Mesodermal cell (in vitro differentiated cells): ENCODE data around the gene PPTC7.
"Not testable (repeated sequence)": the region's sequence is repeated elsewhere in the genome, so short reads cannot be mapped to it uniquely, and the experiment has no call there.

Source experiments
- H3K27ac ChIP-seq: 2 replicates; pipeline ENCODE4 v1.7.0; 2013; ENCODE audit warnings: mild to moderate bottlenecking, low read depth, low read length, moderate library complexity; ENCODE audit not compliant: severe bottlenecking
- H3K36me3 ChIP-seq: 2 replicates; pipeline ENCODE4 v1.7.1; 2013; ENCODE audit warnings: mild to moderate bottlenecking, low read length, moderate library complexity; ENCODE audit not compliant: control insufficient read depth, insufficient read depth
- H3K4me1 ChIP-seq: one replicate; pipeline ENCODE4 v1.7.1; 2013; ENCODE audit warnings: mild to moderate bottlenecking, low read length; ENCODE audit not compliant: insufficient read depth, control insufficient read depth, poor library complexity, severe bottlenecking
- H3K4me3 ChIP-seq: 2 replicates; pipeline ENCODE4 v1.7.0; 2013; ENCODE audit warnings: low read length, control low read depth, mild to moderate bottlenecking; ENCODE audit not compliant: insufficient read depth, poor library complexity, severe bottlenecking; ENCODE audit errors: extremely low read depth
- H3K9me3 ChIP-seq: 2 replicates; pipeline ENCODE4 v1.7.1; 2013; ENCODE audit warnings: mild to moderate bottlenecking, low read length, moderate library complexity; ENCODE audit not compliant: control insufficient read depth
- WGBS, 2 experiments: methylation state at CpG; one replicate each; pipeline ENCODE4 v1.1.5; 2013; ENCODE audit warnings: missing lambda C conversion rate in 2 of 2; ENCODE audit not compliant: insufficient coverage in 2 of 2; 5-methylcytosine and 5-hydroxymethylcytosine counted together

Gene PPTC7

DNA sequence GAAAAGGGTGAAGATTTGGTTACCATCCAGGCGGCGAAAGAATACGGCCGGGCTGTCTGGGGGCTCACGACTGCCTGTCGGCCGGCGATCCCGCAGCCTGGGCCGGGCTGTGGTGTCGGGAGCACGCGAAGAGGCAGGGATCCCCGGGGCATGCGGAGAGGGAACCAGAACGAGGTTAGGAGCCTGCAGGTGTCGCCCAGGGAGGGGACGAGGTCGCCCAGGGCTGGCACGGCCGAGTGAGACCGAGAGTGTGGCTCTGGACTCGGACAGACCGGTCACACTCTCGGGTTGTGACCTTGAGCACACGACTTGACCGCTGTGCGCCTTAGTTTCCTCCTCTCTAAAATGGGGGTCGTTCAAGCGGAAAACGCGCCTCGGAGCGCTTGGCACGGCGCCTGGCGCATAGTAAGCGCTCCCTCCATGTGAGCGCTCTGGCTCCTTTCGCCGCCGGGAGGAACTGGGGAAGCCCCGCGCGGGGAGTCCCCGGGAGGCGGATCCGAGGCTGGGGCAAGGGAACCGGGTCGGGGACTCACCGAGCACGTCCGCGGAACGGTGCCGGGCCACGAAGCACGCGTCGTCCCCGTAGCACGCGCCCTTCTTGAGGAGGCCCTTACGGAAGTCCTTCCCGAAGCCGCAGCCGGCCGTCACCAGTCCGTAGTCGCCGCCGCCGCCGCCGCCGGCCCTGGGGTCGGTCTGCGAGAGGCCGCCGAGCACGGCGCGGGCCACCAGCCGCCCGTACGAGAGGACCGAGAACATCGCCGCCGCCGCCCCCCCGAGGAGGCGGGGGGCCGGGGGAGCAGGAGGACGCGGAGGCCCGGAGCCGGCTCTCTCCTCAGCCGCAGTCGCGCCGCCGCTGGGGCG lies 612 bp downstream of the PPTC7 start:
- Histone ChIP-seq H3K4me3 (peak overlapping the region; percentile 89), H3K36me3 (peaks cover 9% of the 10 kb centered on the region), H3K27ac (no peak overlapping the region), H3K9me3 (no peaks in the 10 kb centered on the region), H3K4me1 (peaks cover 17% of the 10 kb centered on the region)
- 0 to 1% methylated on average over 92 to 95 of the region's 104 CpGs for WGBS, 2 experiments

DNA sequence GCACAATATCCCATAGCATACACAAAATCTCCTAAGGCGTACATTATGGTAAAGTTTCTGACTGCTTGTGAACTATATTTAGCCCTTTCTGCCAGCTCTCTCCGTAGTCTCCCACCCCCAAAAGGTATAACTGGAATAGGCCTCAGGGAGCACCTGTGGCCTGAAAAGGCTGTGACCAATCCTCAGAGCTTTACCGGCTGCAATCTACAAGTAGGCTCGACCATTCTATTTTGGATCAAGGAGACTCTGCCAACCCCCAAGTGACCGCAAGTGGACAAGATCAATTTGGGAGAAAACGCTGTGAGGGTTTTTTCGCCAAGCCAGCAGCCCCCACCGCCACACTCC lies 1.2 kb downstream of the PPTC7 start:
- 2 to 10% methylated on average over 6 to 7 of the region's 8 CpGs for WGBS, 2 experiments
- H3K4me1 ChIP-seq, result peaks cover 17% of the 10 kb centered on the region

DNA sequence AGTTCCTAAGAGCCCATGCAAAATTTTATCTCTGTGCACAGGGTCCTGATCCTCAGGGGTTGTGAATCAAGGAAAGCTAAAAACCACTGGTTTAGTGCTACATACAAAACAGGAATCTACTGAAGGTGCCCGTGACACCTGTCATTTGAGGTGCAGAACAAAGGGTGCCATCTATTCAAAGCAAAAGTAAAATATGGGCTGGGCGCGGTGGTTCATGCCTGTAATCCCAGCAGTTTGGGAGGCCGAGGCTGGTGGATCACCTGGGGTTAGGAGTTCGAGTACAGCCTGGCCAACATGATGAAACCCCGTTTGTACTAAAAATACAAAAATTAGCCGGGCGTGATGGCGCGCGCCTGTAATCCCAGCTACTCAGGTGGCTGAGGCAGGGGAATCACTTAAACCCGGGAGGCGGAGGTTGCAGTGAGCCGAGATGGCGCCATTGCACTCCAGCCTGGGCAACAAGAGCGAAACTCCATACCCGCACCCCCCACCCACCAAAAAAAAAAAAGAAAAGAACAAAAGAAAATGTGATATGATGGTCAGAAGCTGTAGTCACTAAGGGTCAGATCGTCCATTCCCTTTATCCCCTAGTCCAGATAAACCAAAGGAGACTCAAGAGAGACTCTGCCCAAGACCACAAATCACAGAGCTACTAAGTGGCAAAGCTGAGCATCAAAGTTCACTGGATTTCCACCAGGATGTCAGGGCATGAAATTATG lies 3.4 kb downstream of the PPTC7 start:
- Histone ChIP-seq H3K27ac (no peak overlapping the region), H3K36me3 (peaks cover 9% of the 10 kb centered on the region), H3K9me3 (no peaks in the 10 kb centered on the region), H3K4me3 (no peak overlapping the region), H3K4me1 (peaks cover 8% of the 10 kb centered on the region)
- WGBS, 2 experiments, result 94 to 99% methylated on average over 11 to 13 of the region's 18 CpGs

More for the DNA sequence above, 1.2 kb downstream of the PPTC7 start:
- Histone ChIP-seq H3K27ac (no peak overlapping the region), H3K9me3 (no peaks in the 10 kb centered on the region), H3K4me3 (peak overlapping the region; percentile 89), H3K36me3 (peaks cover 9% of the 10 kb centered on the region)

DNA sequence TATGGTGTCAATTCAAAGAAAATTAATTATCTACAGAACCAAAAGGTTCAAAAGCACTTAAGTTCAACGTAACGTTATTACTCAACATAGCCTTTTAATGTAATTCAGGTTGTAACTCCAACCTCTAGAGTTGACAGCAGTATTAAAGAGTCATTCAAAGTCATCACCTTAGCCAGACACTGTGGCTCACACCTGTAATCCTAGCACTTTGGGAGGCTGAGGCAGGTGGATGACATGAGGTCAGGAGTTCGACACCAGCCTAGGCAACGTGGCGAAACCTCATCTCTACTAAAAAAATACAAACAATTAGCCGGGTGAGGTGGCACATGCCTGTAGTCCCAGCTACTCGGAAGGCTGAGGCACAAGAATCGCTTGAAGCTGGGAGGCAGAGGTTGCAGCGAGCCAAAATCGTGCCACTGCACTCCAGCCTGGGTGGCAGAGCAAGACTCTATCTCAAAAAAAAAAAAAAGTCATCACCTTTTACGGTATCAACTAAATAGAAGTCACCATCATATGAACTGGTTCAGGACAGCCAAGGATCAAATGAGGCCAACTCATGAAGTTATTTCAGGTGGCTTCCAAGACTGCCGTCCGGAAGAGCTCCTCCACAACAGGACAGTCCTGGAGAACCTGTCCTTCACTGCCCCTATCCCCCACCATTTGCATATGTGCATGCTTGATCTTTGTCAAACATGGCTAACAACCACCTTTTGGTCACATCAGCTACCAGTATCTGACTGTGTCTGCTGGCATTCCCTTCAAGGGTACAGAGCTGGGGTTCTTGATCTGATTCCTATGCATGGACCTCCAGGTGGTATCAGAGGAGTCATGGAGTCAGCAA lies 4.2 kb downstream of the PPTC7 start:
- H3K4me3 ChIP-seq, result no peak overlapping the region
- H3K4me1 ChIP-seq, result peaks cover 8% of the 10 kb centered on the region
- H3K27ac ChIP-seq, result no peak overlapping the region
- WGBS, 2 experiments, result 90 to 95% methylated on average over 12 to 13 of the region's 13 CpGs
- peaks cover 9% of the 10 kb centered on the region for H3K36me3 ChIP-seq
- no peaks in the 10 kb centered on the region for H3K9me3 ChIP-seq

DNA sequence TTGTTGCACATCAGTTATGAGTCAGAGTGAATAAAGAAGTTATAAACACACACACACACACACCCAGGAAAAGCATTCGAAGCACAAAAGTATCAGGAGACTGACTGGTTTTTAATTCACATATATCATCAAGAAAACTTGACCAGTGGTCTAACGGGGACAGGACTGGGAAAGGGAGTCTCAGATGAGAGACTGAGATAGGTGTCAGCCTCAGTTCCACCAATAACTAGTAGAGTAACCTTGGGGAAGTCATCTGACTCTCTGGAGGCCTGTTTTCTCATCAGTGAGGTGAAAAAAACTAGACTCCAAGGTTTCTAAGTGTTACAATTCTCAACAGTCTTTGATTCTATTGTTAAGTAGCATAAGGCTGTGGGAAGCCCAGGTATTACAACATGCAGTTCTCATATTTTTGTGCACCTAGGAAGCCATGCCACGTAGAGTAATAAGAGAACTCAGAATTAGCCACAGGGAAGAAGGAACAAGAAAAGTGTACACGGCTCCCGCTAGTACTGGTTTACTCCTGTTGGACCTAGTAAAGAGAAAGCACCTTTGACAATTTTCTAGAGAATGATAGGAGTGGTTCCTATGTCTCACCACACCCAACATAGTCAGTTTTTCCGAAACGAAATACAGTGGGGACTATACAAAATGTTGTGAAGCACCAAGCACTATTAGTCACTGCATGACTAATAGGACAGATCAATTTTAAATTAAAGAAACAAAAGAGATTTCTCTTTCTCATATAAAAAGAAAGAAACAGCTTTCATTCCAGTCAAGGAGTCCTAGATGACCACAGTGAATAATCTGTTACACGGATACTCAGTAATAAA lies 5.0 kb downstream of the PPTC7 start:
- no peak overlapping the region for H3K4me3 ChIP-seq
- WGBS, 2 experiments, result 88 to 92% methylated on average over 1 to 3 of the region's 8 CpGs
- peaks cover 8% of the 10 kb centered on the region for H3K4me1 ChIP-seq

DNA sequence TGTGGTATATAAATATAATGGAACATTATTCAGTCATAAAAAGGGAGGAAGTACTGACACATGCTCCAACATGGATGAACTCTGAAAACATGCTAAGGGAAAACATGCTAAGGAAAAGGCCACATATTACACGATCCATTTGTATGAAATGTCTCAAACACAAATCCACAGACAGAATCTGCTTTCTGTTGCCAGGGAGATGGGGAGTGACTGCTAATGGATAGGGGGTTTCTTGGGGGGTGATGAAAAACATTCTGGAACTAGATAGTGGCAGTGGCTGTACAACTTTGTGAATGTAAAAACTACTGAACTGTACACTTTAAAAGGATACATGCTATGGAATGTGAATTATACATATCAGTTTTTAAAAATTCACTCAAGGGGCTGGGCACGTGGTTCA lies 6.6 kb downstream of the PPTC7 start:
- H3K9me3 ChIP-seq, result peaks cover 13% of the 10 kb centered on the region
- WGBS, 2 experiments, result no CpG with 5 or more reads among the region's 2 CpGs
- H3K36me3 ChIP-seq, result peaks cover 9% of the 10 kb centered on the region
- H3K4me1 ChIP-seq, result peaks cover 8% of the 10 kb centered on the region
- H3K27ac ChIP-seq, result no peak overlapping the region
- no peak overlapping the region for H3K4me3 ChIP-seq

More for the DNA sequence above, 5.0 kb downstream of the PPTC7 start:
- no peak overlapping the region for H3K27ac ChIP-seq
- peaks cover 3% of the 10 kb centered on the region for H3K9me3 ChIP-seq
- peaks cover 9% of the 10 kb centered on the region for H3K36me3 ChIP-seq

DNA sequence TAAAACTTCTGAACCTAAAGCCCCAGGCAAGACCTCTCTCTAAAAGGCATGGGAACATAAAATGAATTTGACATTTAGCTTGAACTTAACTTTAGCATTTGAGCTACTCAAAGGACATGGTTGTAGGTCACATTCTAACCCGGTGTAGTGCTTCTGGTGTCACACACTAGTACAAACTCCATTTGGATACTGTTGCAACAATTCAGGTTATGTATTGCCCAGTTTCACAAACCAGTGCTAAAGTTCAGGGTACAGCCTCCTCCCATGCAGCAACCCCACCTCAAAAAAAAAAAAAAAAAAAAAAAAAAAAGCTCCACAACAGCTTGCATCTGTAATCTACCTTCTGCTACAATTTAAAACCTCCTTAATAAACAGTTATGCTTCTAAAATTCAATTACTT lies 7.8 kb downstream of the PPTC7 start:
- H3K4me3 ChIP-seq, result no peak overlapping the region
- WGBS, 2 experiments, result 89 to 100% methylated on average over 1 of the region's 1 CpG
- H3K27ac ChIP-seq, result no peak overlapping the region
- peaks cover 16% of the 10 kb centered on the region for H3K9me3 ChIP-seq
- peaks cover 8% of the 10 kb centered on the region for H3K4me1 ChIP-seq
- H3K36me3 ChIP-seq, result peaks cover 5% of the 10 kb centered on the region

DNA sequence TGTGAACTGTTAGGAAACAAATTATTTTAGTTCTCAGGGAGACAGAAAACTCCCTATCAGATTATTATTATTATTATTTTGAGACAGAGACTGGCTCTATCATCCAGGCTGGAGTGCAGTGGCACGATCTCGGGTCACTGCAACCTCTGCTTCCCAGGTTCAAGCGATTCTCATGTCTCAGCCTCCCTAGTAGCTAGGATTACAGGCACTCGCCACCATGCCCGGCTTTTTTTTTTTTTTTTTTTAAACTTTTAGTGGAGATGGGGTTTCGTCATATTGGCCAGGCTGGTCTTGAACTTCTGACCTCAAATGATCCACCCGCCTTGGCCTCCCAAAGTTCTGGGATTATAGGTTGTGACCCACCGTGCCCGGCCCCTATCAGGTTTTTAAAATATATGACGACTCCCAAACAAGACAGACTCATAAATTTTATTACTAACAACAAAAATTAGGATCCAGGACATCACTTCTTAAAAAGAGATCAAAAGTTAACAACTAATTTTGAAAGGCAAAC lies 8.3 kb downstream of the PPTC7 start:
- H3K4me1 ChIP-seq, H3K4me3 ChIP-seq, H3K27ac ChIP-seq, H3K36me3 ChIP-seq: not testable (repeated sequence)
- H3K9me3 ChIP-seq, result peaks cover 18% of the 10 kb centered on the region
- 93 to 96% methylated on average over 5 to 7 of the region's 10 CpGs for WGBS, 2 experiments

DNA sequence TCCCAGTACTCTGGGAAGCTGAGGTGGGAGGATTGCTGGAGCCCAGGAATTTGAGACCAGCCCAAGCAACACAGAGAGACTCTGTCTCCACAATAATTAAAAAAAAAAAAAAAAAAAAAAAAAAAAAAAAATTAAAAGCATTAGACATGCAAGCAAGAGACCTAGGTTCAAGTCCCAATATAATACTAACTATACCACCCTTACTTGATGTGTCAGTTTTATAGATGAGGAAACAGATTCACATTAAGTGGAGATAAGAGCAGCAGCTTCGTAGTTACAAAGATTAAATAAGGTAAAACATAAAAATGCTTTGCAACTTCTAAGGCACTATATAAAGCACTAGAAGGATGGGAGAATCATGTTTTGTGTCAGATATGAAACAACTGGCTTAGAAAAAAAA lies 9.1 kb downstream of the PPTC7 start:
- no peak overlapping the region for H3K4me3 ChIP-seq
- peaks cover 5% of the 10 kb centered on the region for H3K36me3 ChIP-seq
- no peak overlapping the region for H3K27ac ChIP-seq
- no CpG with 5 or more reads among the region's 1 CpG for WGBS, 2 experiments
- peaks cover 24% of the 10 kb centered on the region for H3K9me3 ChIP-seq
- peaks cover 8% of the 10 kb centered on the region for H3K4me1 ChIP-seq

DNA sequence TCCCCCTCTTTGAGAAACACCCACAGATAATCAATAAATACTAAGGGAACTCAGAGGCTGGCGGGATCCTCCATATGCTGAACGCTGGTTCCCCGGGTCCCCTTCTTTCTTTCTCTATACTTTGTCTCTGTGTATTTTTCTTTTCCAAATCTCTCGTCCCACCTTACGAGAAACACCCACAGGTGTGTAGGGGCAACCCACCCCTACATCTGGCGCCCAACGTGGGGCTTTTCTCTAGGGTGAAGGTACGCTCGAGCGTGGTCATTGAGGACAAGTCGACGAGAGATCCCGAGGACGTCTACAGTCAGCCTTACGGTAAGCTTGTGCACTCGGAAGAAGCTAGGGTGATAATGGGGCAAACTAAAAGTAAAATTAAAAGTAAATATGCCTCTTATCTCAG lies 12.3 kb downstream of the PPTC7 start:
- H3K9me3 ChIP-seq, result peaks cover 29% of the 10 kb centered on the region

More for the DNA sequence above, 12.3 kb downstream of the PPTC7 start:
- H3K4me3 ChIP-seq, H3K4me1 ChIP-seq, H3K27ac ChIP-seq, H3K36me3 ChIP-seq: not testable (repeated sequence)
- WGBS, 2 experiments, result 100% methylated on average over 8 of the region's 16 CpGs; no CpG with 5 or more reads in 1 of the 2 experiments
